ENCODE measurements around the gene P2RY14.

DNA sequence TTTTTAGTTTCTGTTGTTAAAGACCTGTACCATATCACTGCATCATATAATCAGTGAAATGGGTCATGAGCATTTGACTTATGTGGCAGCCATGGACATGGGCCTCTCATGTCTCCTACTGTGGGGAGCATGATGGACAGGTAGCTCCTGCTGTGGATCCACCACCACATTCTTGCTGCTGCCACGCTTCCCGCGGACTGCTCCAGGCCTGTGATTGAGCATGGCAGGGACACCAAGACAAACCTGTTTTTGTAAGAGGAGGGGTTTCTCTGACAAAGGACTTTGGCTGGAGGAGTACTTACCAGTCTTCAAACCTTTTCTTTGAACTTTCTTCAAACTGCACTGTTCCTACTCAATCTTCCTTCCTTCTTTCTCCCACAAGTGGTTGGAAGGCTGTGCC is 17.9 kb upstream of the P2RY14 start:
- TF ChIP-seq, protein P1, sequence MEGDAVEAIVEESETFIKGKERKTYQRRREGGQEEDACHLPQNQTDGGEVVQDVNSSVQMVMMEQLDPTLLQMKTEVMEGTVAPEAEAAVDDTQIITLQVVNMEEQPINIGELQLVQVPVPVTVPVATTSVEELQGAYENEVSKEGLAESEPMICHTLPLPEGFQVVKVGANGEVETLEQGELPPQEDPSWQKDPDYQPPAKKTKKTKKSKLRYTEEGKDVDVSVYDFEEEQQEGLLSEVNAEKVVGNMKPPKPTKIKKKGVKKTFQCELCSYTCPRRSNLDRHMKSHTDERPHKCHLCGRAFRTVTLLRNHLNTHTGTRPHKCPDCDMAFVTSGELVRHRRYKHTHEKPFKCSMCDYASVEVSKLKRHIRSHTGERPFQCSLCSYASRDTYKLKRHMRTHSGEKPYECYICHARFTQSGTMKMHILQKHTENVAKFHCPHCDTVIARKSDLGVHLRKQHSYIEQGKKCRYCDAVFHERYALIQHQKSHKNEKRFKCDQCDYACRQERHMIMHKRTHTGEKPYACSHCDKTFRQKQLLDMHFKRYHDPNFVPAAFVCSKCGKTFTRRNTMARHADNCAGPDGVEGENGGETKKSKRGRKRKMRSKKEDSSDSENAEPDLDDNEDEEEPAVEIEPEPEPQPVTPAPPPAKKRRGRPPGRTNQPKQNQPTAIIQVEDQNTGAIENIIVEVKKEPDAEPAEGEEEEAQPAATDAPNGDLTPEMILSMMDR (conservative IDR thresholded peaks at IDR 0.05), result no peak
- TF ChIP-seq ZFX (IDR thresholded peaks at IDR 0.05), result no peak

Measured in C4-2B (cell line).